Gastrocnemius medialis (tissue), 4 donors: ENCODE results near the gene ANKRD11.

Source experiments
- CTCF ChIP-seq, 5 experiments: fragments of 450-650 bp in 3 of 5; fragments of 200-600 bp in 2 of 5; sonication (generic) in 2 of 5; IDR thresholded peaks in 4 of 5; conservative IDR thresholded peaks in 1 of 5; 1 replicate in 4 of 5; 2 replicates in 1 of 5; pipeline ENCODE4 v1.5.1; 2016 to 2019; ENCODE audit warnings: antibody characterized with exemption in 5 of 5, mild to moderate bottlenecking in 3 of 5, moderate library complexity in 3 of 5
- POLR2A ChIP-seq, 2 donors: fragments of 450-650 bp; IDR thresholded peaks; one replicate each; pipeline ENCODE4 v1.6.1; 2017; ENCODE audit warnings: antibody characterized with exemption in 2 of 2, mild to moderate bottlenecking in 2 of 2, moderate library complexity in 2 of 2

- no peak for TF ChIP-seq CTCF (IDR thresholded peaks at IDR 0.05 in 4 of 5, conservative IDR thresholded peaks at IDR 0.05 in 1 of 5)
- peak in 1 of 2 donors; percentile 37 for TF ChIP-seq POLR2A (IDR thresholded peaks at IDR 0.05)
Measured at GRCh38 chr16:89525146-89525913, 35.0 kb upstream of the ANKRD11 start.
